ENCODE data around the gene OSBP2.

- TF ChIP-seq CTCF (IDR thresholded peaks at IDR 0.05): no peak
- no peak for TF ChIP-seq POLR2A (IDR thresholded peaks at IDR 0.05)
Observed at GRCh38 chr22:30873086-30873650, 178.5 kb downstream of the OSBP2 start.

Measured in right lobe of liver (tissue), 4 donors.